Common myeloid progenitor, CD34-positive (primary cell): ENCODE data around the gene STRIP2.
"Not testable (repeated sequence)": the region's sequence is repeated elsewhere in the genome, so short reads cannot be mapped to it uniquely, and the experiment has no call there.

ENCODE experiments used
- CTCF ChIA-PET: fragments of 350-600 bp; sonication (Branson Sonifier 250); formaldehyde crosslinking; loops from one replicate; lab custom pipeline; 2021; ENCODE audit warnings: antibody characterized with exemption; lab: Charles Lee
- POLR2A ChIA-PET: fragments of 350-600 bp; sonication (Branson Sonifier 250); formaldehyde crosslinking; loops from one replicate; lab custom pipeline; 2021; ENCODE audit warnings: antibody characterized with exemption; lab: Charles Lee
- DNase-seq, 3 donors: peaks; one replicate each; pipeline versions ENCODE4 v3.0.0 to v3.0.0-alpha.2; 2013
- H3K27ac ChIP-seq, 2 experiments: 1 replicate in 1 of 2; 2 replicates in 1 of 2; pipeline ENCODE4 v1.7.0; 2013; ENCODE audit warnings: inconsistent platforms in 2 of 2, low read length in 2 of 2, mild to moderate bottlenecking in 2 of 2, low read depth in 1 of 2, moderate library complexity in 1 of 2; ENCODE audit not compliant: severe bottlenecking in 2 of 2, insufficient read depth in 1 of 2, poor library complexity in 1 of 2
- H3K27me3 ChIP-seq, 5 experiments: replicated peaks in 2 of 5; 1 replicate in 3 of 5; 2 replicates in 2 of 5; pipeline versions ENCODE4 v1.6.1 to v1.7.0; 2013; ENCODE audit warnings: low read length in 4 of 5, mild to moderate bottlenecking in 2 of 5, moderate library complexity in 2 of 5, inconsistent platforms in 1 of 5; ENCODE audit not compliant: insufficient read depth in 5 of 5, control insufficient read depth in 4 of 5
- H3K36me3 ChIP-seq, 4 experiments: 1 replicate in 2 of 4; 2 replicates in 2 of 4; pipeline versions ENCODE4 v1.6.1 to v1.7.0; 2013; ENCODE audit warnings: low read length in 3 of 4, control low read depth in 1 of 4, mild to moderate bottlenecking in 1 of 4; ENCODE audit not compliant: control insufficient read depth in 4 of 4, insufficient read depth in 4 of 4
- H3K4me1 ChIP-seq, 4 experiments: 1 replicate in 3 of 4; 2 replicates in 1 of 4; pipeline versions ENCODE4 v1.6.1 to v1.7.1; 2013; ENCODE audit warnings: low read length in 3 of 4, mild to moderate bottlenecking in 3 of 4, control low read depth in 1 of 4, inconsistent platforms in 1 of 4, moderate library complexity in 1 of 4; ENCODE audit not compliant: control insufficient read depth in 4 of 4, insufficient read depth in 4 of 4; ENCODE audit errors: control extremely low read depth in 1 of 4
- H3K4me3 ChIP-seq, 7 experiments: 1 replicate in 4 of 7; 2 replicates in 3 of 7; pipeline versions ENCODE4 v1.5.1 to v1.7.0; 2013; ENCODE audit warnings: mild to moderate bottlenecking in 7 of 7, low read length in 6 of 7, moderate library complexity in 6 of 7, inconsistent platforms in 2 of 7, low read depth in 2 of 7, control low read depth in 1 of 7; ENCODE audit not compliant: insufficient read depth in 4 of 7, control insufficient read depth in 1 of 7; ENCODE audit errors: extremely low read depth in 1 of 7
- H3K9me3 ChIP-seq, 5 experiments: 1 replicate in 4 of 5; 2 replicates in 1 of 5; pipeline versions ENCODE4 v1.6.1 to v1.7.1; 2013; ENCODE audit warnings: low read length in 4 of 5, mild to moderate bottlenecking in 2 of 5, inconsistent platforms in 1 of 5, low read depth in 1 of 5, moderate library complexity in 1 of 5; ENCODE audit not compliant: control insufficient read depth in 4 of 5, insufficient read depth in 2 of 5; ENCODE audit errors: control extremely low read depth in 1 of 5
- WGBS: methylation state at CpG from one replicate; pipeline ENCODE4 v1.1.5; 2013; ENCODE audit not compliant: insufficient coverage; 5-methylcytosine and 5-hydroxymethylcytosine counted together

The STRIP2 gene

DNA sequence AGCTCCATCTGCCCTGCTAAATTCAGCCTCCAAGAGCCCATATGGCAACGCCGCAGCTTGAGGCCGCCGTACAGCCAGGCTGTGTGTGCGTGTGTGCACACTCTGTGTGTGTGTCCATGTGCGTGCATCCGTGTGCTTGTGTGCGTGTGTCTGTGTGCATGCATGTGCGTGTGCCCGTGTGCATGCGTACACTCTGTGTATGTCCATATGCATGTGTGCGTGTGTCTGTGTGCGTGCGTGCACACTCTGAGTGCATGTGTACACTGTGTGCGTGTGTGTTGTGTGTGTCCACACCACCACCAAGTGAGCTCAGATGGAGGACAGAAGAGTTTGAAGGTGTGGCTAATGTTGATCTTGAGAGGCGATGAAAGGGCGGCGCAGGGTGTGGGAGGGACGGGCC is 98.1 kb downstream of the STRIP2 start:
- no peak overlapping the region for H3K27ac ChIP-seq
- H3K36me3 ChIP-seq = no peaks in the 10 kb centered on the region
- ChIA-PET POLR2A (no interaction called here), CTCF (interaction anchor here (1.0 to 1.2 kb wide), 2 partner anchors 8 to 14 kb away, joined by 3 read pairs; no protein-coding TSS in a partner anchor)
- no peaks in the 10 kb centered on the region for H3K27me3 ChIP-seq
- H3K4me3 ChIP-seq = no peak overlapping the region
- no peak for DNase-seq
- no peaks in the 10 kb centered on the region for H3K9me3 ChIP-seq
- 82% methylated on average over 16 of the region's 19 CpGs for WGBS
- H3K4me1 ChIP-seq = peaks cover 0 to 15% (median 7%) of the 10 kb centered on the region in 4 experiments

DNA sequence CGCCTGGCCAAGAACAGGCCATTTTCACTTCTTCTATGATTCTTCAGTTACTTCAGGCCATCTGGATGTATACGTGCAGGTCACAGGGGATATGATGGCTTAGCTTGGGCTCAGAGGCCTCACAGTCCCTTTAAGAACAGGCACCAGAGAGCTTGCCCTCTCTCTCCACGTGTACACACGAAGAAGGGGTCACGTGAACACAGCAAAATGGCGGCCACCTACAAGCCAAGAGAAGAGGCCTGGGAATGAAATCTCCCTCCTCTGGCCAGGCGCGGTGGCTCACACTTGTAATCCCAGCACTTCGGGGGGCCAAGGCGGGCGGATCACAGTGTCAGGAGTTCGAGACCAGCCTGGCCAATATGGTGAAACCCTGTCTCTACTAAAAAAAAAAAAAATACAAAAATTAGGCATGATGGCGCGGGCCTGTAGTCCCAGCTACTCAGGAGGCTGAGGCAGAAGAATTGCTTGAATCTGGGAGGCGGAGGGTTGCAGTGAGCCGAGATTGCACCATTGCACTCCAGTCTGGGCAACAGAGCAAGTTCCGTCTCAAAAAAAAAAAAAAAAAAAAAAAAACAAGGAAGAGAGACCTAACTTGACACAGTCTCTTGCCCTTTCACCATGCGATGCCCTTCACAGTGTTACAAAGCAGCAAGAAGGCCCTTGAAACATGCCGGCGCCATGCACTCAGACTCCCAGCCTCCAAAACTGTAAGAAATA is 100.5 kb downstream of the STRIP2 start:
- H3K27me3 ChIP-seq, H3K36me3 ChIP-seq, POLR2A ChIA-PET, H3K9me3 ChIP-seq, DNase-seq, H3K4me3 ChIP-seq, H3K27ac ChIP-seq: not testable (repeated sequence)
- peaks cover 0 to 15% (median 7%) of the 10 kb centered on the region in 4 experiments for H3K4me1 ChIP-seq
- 86% methylated on average over 8 of the region's 20 CpGs for WGBS
- CTCF ChIA-PET = interaction anchor here (1.3 kb wide), 1 partner anchor 61 kb away, joined by 4 read pairs; no protein-coding TSS in a partner anchor

DNA sequence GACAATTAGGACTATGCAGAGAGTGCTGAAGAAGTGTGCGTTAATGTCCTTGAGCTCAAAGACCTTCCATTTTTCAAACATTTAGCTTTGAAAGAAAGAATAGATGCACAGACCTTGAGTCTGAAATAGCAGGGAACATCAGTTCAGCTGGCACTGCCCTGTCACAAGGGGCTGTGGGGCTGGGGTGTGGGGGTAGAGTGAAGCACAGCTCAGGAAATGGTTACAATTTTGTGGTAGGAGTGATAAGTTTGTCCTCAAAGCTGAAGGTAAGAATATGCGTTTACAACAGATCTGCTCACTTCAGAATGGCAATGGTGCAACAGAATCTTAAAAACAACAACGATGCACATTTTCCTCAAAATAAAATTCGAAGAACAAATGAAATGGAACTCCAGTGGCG is 101.7 kb downstream of the STRIP2 start:
- 100% methylated on average over 1 of the region's 5 CpGs for WGBS
- CTCF ChIA-PET = interaction anchor here (0.8 to 1.3 kb wide), 2 partner anchors 60 to 77 kb away, joined by 4 read pairs; no protein-coding TSS in a partner anchor

DNA sequence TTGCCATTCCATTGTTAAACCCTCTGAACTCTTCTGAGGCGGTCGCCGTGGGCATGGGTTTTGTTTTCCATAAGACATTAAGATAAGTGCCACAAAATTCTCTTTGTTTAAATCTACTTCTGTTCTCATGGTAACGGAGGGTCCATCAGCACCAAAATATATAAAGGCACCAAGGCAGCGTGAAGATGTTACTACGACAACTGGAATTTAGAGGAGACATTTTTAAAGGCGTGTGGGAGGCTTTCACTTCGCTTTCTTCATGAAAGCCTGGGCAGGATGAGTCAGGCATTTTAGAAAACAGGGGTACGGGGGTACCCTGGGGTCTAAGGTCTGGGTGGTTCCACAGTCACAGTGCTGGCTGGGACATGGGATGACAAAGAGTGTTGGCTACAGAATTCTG is 102.1 kb downstream of the STRIP2 start:
- no peak overlapping the region for H3K4me3 ChIP-seq
- peak in 2 of 3 donors; percentile 44 to 56 for DNase-seq
- POLR2A ChIA-PET = no interaction called here
- CTCF ChIA-PET = interaction anchor here (1.3 kb wide), 1 partner anchor 59 kb away, joined by 4 read pairs; no protein-coding TSS in a partner anchor
- no peaks in the 10 kb centered on the region for H3K36me3 ChIP-seq
- 91% methylated on average over 8 of the region's 9 CpGs for WGBS
- H3K4me1 ChIP-seq = peaks cover 0 to 15% (median 7%) of the 10 kb centered on the region in 4 experiments
- H3K9me3 ChIP-seq = peaks cover 0 to 2% (median 0%) of the 10 kb centered on the region in 5 experiments
- no peak overlapping the region for H3K27ac ChIP-seq
- H3K27me3 ChIP-seq = no peaks in the 10 kb centered on the region

More for the DNA sequence above, 101.7 kb downstream of the STRIP2 start:
- DNase-seq = peak in 2 of 3 donors; percentile 50 to 67
- POLR2A ChIA-PET = no interaction called here
- no peak overlapping the region for H3K4me3 ChIP-seq
- H3K4me1 ChIP-seq = peaks cover 0 to 15% (median 7%) of the 10 kb centered on the region in 4 experiments
- H3K27ac ChIP-seq = no peak overlapping the region
- peaks cover 0 to 2% (median 0%) of the 10 kb centered on the region in 5 experiments for H3K9me3 ChIP-seq
- no peaks in the 10 kb centered on the region for H3K27me3 ChIP-seq
- H3K36me3 ChIP-seq = no peaks in the 10 kb centered on the region
